Right kidney (tissue), 1 donor: ENCODE data around the gene NARF.

ENCODE experiments used
- DNase-seq: peaks from one replicate; pipeline ENCODE4 v3.0.0-alpha.2; 2016

Gene NARF

DNA sequence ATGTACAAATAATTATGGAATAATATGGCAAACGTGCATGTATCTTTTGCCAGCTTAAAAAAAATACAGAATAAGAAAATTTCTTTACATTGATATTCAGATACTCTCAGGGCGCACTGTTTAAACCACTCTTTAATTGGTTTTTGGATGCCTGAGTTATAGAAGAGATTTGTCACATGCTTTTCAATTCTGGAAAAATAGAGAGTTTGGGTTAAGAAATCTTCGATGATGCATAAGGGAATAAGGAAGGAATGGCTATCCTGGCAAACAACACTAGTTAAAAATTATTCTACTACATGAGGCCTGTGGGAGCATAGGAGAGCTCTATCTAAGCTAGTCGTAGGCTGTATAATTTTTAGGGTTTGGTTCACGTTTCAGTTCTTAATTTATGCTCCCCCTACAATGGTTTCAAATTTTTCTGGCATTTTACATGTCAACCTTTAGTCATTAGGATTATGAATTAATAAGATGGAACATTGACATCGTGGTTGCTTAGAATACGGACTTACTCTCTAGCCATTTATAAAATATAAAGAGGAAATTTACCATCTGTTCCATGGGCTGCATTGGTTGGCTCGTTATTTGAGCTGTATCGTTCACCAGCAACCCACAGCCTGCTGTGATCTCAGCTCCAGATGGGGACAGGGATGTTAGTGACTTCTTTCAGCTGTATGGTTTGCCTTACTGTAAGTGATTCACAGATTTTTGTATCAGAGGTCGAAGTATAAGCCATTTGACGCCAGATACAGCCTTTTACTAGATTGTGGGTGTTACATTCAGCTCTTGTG lies 15.9 kb downstream of the NARF start:
- DNase-seq, result no peak

DNA sequence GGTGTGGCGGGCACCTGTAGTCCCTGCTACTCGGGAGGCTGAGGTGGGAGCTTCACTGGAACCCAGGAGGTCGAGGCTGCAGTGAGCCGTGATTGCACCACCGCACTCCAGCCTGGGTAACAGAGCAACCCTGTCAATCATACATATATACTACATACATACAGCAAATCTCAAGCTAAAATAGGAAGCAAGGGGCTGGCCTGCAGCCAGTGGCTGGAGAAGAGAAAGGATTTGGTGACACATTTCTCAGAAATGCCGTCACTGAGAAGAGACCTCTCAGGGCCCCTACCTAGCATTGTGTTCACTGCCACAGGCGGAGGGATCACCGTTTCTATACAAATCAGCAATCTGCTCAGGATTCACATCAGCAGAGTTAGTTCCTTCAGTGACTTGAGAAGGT lies 16.9 kb downstream of the NARF start:
- DNase-seq, result no peak

DNA sequence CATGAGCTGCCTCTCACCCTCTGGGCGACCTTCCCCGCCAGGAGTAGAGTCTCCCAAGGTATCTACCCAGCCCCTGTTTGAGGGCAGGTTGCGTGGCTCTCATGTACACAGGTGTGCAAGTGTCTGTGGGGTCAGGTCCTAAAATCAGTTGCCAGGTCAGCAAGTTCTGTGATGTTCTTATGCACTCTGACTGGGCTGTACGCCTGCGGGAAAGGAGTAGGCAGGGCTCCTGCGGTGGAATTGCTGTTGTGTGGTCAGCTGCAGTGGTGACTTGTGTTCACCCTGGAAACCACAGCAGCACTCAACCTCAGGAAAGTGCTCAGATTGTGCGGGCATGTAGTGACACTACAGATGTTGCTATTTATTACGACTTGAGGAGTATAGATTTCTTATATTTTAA lies 19.4 kb downstream of the NARF start:
- DNase-seq, result no peak

DNA sequence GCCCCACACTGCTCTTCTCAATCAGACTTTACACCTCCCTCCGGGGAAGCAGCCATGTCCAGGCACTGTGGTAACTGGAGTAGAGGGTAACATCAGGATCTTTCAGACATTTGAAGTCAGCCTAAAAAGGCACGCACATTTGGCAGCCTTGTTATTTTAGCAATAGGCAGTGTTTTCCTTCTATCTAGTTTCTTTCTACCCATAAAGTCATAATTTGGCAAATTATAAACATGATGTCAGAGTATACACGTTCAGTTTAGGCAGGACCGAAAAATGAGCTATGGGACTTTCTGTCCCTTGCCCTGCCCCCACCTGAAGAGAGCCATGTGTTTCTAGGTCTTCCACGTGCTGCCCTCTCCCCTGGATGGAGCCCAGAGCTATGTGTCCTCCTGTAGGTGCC lies 21.1 kb downstream of the NARF start:
- DNase-seq, result no peak

DNA sequence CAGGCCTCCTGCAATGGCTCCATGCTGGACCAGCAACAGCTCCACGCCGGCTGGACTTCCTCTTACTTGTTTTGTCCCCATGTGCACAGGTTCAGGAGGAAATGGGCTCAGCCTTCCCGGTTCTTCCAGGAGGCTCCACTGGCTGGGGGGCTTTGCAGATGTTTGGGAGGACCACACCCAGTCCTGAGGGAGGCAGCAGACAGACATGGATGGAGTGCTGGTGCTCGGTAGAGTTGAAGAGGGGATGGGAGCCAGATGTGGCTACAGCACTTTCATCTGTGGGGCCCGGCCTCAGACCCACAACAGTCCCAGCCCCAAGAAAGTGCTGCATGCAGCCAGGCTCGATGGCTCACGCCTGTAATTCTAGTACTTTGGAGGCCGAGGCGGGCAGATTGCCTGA lies 21.8 kb downstream of the NARF start:
- no peak for DNase-seq

DNA sequence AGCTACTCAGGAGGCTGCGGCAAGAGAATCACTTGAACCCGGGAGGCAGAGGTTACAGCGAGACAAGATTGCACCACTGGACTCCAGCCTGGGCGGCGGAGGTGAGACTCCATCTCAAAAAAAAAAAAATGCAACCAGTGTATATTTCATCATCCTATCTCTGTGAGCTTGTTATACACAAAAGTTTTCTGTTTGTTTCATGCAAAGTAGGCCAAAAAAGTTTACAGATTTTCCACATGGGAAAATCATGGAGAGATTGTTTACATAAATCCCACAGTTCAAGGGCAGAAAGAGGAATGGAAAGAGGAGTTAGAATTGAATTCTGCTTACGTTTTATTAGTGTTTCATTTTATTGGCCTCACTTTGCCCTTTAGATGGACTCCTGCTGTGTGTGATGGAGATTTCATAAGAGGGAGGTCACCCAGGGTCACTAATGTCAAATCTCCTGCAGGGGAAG lies 24.7 kb downstream of the NARF start:
- no peak for DNase-seq

DNA sequence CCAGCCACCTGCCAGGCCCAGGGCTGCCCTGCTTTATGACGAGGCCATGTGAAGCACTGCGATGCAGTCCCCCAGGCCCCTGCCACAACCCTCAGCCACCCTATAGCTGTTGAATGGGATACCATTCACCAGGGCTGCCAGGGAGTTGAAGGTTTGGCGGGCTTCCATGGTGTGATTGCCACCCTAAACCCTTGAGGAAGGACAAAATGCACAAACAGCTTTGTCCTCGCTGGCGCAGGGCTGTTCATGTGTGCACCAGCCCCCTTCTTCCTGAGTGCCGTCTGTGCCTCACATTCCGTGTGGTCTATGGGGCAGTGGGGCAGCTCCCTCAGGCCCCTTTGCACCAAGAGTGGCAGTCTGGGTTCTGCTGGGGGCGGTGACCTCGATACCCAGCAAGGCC lies 25.3 kb downstream of the NARF start:
- no peak for DNase-seq

DNA sequence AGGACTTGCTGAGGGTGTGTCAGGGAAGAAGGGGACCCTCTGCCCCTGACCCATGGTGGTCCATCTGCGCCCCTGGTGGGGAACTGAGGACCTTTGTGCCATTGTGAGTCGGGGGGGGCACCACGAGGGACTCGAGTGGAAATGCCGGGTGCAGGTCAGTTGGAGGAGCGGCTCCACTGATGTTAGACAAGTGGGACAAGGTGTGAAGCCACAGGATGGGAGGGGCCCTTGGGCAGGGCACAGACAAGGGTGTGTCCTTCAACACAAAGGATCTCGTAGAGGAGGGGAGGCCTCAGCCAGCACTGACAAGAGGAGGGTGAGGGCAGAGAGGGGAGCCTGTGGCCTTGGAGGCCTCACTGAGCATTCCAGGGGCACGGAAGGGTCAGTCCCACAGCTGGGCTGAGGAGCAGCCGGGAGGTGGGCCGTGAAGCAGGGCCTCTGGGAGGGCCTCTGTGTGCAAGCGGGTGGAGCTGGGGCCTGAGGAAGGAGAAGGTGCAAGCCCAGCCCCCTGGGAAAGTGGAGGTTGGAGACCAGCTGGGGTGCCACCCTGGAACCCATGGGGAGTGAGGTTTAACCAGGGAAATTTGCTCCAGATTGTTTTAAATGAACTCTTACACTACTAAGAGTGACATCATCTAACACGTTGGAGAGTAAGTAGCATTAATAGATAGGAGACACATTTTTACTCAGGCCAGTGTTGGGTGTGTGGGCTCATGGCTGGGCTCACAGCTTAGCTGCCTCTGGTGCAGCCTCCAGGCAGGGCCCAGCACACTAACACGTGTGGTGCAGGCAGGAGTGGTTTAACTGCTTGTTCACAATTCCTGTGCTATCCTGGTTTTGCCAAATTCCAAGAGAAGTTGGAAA lies 27.9 kb downstream of the NARF start:
- no peak for DNase-seq

DNA sequence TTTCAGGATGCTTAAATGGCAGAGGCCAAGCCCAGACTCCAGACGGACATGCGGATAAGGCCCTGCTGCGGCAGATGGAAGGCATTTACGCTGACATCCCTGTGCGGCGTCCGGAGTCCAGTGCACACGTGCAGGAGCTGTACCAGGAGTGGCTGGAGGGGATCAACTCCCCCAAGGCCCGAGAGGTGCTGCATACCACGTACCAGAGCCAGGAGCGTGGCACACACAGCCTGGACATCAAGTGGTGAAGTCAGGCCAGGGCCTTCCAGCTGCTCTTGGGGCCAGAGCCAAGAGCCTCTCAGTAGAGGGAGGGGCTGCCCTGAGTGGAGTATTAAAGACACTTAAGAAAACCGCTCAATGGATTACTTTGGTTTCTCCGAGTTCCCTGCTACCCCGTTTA lies 29.4 kb downstream of the NARF start:
- DNase-seq, result no peak

DNA sequence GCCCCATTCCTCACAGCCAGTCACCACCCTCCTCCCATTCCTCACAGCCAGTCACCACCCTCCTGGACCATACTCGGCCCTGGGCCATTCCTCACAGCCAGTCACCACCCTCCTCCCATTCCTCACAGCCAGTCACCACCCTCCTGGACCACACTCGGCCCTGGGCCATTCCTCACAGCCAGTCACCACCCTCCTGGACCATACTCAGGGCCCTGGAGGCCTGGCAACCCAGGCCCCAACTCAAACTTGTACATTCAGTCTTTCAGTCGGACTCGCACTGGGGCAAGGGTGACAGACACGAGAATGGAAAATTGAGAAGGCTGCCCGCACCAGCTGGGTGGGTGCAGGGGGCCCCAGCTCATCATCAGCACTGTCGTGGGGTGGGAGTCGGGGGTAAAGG lies 30.6 kb downstream of the NARF start:
- DNase-seq, result no peak

DNA sequence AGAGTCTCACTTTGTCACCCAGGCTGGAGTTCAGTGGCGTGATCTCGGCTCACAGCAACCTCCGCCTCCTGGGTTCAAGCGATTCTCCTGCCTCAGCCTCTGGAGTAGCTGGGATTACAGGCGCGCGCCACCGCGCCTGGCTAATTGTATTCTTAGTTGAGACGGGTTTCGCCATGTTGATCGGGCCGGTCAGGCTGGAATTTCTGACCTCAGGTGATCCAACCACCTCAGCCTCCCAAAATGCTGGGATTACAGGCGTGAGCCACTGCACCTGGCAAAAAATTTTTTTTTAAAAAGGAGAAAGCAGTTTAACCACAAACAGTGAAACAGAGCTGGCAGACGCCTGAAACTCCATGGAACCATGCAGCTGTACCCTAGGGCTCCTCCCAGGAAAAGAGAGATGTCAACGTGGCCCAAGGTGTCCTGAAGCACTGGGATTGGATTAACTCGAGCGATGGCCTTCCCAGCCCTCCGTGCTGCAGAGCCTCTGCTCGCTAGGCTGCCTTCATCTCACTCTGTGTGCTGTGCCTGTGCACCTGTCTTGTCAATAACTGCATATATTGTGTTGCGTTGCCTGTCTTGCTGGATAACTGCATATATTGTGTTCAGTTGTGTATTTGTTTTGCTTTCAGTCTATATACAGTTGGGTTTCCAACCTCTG lies 31.4 kb downstream of the NARF start:
- DNase-seq, result no peak

DNA sequence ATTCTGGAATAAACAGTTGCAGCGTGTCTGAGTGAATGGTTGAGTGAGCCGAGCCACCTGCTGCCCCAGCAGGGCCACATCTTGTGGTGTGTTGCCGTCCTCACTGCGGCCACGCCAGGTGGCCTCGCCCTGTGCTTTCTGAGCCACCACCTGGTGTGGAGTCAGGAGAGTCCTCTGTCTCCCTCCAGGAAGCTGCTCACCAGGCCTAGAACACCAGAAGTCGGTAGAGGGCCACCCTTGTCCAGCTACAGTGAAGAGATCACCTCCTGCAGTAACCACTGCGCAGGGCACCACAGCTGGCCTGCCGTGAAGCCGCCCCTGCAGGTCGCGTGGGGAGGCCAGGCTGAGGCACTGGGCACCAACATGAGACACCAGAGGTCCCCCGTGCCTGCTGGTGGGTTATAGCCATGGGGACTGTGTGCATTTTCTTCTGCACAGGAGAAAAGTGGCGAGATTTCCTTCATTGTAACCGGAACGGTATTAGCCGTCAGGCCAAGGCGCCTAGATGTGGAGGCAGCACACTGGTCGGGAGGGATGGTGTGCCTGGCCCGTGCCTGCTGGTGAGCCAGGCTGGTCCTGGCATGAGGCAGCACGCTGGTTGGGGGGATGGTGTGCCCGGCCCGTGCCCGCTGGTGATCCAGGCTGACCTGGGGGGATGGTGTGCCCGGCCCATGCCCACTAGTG lies 32.1 kb downstream of the NARF start:
- DNase-seq, result no peak

DNA sequence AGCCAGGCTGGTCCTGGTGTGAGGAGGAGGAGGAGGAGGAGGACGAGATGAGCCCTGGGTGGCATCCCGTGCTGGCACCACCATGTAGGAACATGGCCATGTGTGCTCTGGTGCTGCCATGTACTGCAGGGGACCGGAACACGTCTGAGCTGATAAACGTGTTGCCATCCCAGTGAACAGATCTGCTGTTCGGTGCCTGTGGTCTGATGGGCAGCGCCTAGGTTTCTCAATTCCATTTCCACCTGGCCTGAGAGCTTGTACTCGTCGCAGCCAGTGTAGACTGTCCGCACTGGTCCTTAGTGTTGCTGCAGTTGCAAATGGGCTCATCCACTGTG lies 32.6 kb downstream of the NARF start:
- DNase-seq, result no peak

DNA sequence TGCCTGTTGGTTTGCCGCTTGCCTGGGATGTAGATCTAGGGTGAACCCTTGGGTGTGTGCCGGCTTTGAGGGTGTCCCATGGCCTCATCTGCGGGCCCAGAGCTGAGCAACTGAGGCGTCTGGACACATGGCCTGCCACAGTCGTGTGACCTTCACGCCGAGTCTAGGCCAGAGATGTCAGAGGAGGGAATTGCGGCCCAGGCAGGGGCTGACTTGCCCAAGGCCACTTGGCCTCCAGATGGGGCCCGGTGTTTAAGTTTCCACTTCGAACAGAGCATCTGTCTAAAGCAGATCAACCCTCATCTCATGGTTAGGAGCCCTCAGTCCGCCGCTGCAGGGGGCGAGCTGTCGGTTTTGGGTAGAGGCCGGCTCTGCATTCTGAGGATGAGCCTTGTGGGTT lies 33.0 kb downstream of the NARF start:
- DNase-seq, result no peak

DNA sequence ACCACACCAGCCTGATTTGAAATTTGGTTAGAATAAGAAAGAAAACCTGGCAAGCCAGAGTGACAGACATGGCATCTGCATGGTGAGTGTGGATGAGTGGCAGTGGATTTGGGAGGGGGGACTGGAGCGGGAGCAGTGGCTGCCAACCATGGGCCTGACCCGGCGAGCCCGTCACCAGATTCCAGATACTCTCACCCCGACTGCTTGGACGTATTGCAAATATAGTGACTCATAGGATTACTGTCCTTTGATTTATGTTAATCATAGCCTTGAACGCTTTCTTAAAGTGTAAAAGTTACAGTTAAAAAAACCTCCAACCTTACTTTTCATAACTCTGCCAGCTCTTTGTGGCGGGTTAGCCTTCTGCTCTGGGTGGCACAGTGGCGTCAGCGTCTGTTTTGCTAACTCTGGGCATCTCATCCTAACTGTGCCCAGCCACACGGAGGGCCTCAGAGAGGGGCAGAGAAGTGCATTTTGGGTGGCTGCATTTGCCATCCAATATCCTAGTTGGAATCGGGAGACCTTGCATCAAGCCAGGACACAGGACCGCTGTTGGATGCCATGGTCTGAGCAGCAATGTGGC lies 34.2 kb downstream of the NARF start:
- DNase-seq, result no peak

DNA sequence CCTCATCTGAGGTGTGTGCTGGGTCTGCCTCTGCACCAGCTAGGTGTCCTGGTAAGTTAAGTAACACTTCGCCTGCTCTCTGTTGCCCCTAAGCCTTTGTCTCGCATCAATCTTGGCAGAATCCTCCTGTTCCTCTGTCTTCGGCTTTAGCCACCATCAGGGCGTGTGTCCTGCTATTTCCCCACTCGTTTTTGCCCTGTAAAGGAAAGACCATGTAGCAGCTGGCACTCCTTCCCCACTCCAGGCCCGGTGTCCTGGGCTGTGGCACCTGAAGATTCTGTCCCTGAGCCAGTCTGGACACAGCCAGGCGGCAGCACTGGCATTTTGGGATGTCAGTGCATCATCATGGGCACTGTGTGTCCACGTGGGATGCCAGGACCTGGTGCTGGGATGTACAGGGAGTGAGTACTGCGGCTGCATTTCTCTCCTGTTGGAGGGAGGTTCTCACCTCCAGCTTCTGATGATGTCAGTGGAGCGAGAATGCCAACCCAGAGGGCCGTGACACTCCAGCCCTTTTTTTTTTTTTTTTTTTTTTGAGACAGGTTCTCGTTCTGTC lies 34.8 kb downstream of the NARF start:
- DNase-seq, result no peak

DNA sequence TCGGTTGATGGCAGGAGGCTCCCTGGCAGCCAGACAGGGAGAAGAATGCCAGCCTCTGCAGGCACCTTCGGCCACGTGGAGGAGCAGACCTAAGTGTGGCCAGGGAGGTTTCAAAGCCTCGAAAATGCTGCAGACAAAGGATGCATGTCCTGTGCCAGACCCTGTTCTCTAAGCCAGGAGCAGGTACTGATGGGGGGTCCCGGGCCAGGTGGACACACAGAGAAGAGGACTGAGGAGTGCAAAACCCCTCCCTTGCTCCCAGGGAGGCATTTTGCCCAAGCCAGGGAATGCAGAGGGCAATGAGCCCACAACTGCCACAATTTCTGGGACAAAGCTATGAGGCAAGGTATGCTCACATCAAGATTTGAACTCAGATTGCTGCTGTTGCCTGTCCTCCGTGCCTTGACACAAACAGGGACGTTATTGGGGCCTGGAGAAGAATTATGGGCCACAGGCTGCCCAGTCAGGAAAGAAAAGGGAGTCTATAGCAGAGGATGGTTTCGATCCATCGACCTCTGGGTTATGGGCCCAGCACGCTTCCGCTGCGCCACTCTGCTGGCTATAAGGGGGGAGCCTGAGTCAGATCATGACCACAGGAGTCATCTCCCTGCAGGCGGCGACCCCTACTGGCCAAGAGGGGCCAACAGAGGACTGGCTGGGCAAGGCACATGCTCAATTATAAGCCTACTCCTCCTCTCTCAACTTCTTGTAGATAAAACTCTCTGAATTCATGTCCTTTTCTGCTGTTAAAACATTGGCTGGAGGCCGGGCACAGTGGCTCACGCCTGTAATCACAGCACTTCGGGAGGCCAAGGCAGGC lies 35.9 kb downstream of the NARF start:
- peak; percentile 85 for DNase-seq

DNA sequence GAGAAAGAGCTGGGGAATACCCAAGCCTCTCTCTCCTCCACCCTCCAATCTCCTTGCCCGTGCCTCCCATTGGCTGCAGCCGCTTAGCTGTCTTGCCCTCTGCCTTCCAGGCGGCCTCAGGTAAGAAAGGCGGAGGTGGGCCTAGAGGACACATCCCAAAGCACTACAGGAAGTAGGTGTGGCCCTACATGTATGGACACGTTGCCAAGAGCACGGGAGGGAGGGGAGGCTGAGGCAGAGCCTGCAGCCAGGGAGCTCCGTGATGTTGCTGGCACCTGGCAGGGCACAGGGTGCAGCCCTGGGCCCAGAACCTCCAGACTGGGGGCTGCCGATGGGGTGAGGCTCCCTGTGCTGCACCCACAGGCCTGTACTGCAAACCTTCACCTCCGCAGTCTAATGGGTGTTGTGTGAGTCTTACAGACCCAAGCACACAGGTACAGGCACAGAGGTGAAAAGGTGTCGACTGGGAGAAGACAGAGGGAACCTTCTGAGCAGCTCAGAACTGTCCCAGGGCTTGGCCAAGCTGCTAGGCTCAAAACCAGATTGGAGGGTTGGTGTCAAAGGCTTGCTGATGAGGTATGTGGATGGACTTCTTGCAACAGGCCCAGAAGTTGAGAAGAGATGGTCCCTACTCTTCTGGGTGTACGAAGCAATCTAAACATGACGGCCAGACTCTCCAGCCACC lies 37.4 kb downstream of the NARF start:
- no peak for DNase-seq

DNA sequence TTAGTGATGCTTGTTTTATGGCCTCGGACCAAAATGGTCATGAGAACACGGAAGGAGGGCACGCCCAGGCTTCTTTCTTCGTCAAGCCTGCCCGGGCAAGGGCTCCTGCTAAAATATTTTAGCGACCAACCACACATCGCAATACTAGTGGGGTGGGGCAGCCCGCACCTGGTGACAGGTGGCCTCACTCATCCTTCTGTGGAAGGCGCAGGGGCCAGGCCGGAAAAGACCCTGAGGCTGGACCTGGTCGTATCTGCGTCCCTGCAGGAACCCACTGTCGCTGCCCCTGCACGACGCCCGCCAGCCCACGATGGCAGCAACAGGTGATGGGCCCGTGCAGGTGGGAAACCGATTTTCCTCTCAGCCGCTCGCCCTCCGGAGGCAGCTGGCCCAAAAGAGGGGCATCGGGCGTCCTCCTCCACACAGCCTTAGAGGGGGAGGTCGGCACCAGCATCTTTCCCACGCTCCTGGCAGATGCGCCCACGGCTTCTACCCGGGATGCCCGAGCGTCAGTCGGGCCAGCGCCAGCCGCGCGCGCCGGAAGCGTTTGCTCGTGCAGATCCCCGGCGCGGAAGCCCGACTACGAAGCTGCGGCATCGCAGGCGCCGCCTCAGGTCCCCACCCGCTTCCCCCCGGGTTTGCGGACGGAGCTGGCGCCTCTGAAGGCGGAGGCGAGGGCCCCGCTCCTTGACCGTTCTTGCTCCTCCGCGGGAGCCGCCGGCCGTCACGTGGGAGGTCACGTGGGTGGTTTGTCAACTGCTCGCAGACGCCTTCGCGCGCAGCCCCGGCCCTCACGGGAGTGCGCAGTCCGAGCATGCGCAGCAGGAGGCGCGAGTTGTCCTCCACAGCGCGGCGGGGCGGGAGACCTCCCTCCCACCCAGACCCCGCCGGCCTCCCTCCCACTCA lies 38.2 kb downstream of the NARF start:
- DNase-seq, result peak; percentile 91
